ENCODE results near the gene CLCN6.

The CLCN6 gene

GRCh38 chr1:11790101-11790879 is 15.7 kb upstream of the CLCN6 start:
- H3K4me3 ChIP-seq (ENCODE audit: low read depth, low read length): no peak overlapping the region
- no peak for TF ChIP-seq CTCF (IDR thresholded peaks at IDR 0.05; ENCODE audit: borderline replicate concordance, insufficient read depth, low read depth, low read length)

GRCh38 chr1:11790880-11791715 is 14.9 kb upstream of the CLCN6 start:
- no peak overlapping the region for H3K4me3 ChIP-seq (ENCODE audit: low read depth, low read length)
- TF ChIP-seq CTCF (IDR thresholded peaks at IDR 0.05; ENCODE audit: borderline replicate concordance, insufficient read depth, low read depth, low read length): no peak

DNA sequence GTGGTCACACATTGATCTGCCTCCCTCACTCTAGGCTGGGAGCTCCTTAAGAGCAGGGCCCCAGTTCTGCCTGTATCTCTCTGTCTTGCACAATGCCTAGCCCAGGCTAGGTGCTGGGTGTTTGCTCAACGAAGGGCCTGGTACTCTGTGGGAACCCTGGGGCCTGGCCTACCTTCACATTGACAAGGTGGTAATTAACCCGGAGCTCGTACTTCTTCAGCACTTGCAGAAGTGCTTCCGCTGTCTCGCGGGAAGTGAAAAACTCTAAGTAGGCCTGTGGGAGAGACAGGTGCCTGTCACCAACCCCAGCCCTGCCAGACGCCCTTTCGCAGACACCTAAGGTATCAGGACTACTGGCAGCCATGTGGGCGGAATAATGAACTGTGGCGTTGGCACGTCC is 13.9 kb upstream of the CLCN6 start:
- H3K4me3 ChIP-seq (ENCODE audit: low read depth, low read length): no peak overlapping the region
- no peak for TF ChIP-seq CTCF (IDR thresholded peaks at IDR 0.05; ENCODE audit: borderline replicate concordance, insufficient read depth, low read depth, low read length)

- TF ChIP-seq CTCF (IDR thresholded peaks at IDR 0.05; ENCODE audit: borderline replicate concordance, insufficient read depth, low read depth, low read length): no peak
Observed at GRCh38 chr1:11793819-11794218, 12.2 kb upstream of the CLCN6 start.

DNA sequence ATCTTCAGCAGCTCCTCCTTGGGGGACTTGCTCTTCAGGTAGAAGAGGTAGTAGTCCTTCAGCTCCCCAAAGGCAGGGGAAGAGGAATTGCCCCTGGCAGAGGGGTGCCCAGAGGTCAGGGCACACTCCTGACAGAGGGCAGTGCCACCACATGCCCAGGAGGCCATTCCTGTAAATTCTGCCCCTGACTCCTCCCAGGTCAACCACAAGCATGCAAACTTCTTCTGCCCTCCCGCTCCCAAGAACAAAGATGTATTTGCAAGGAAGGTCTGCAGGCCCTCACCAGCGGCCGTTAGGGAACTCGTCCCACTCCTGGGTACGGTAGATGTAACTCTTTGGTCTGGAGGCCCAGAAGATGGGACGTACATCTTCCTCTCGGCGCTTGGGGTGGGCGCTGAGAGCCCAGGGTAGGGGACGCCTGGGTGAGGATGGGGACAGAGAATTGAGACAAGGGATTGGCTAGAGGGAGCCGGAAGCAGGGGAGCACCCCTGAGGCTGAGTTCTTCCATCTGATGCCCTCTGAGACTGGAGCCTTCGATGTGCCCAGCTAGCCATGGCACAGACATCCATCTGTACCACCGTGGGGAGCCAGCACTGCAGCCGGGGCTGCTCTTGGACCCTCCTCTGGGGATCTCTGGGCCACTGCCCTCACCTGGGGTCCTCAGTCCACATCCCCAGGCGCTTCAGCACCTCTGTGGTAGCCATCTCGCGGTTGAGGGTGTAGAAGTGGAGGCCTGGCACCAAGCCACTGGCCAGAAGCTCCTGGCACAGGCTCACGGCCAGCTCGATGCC is 11.3 kb upstream of the CLCN6 start:
- H3K4me3 ChIP-seq (ENCODE audit: low read depth, low read length): no peak overlapping the region
- TF ChIP-seq CTCF (IDR thresholded peaks at IDR 0.05; ENCODE audit: borderline replicate concordance, insufficient read depth, low read depth, low read length): no peak

More at GRCh38 chr1:11793819-11794218, 12.2 kb upstream of the CLCN6 start:
- no peak overlapping the region for H3K4me3 ChIP-seq (ENCODE audit: low read depth, low read length)

GRCh38 chr1:11795238-11795890 is 10.6 kb upstream of the CLCN6 start:
- no peak overlapping the region for H3K4me3 ChIP-seq (ENCODE audit: low read depth, low read length)
- TF ChIP-seq CTCF (IDR thresholded peaks at IDR 0.05; ENCODE audit: borderline replicate concordance, insufficient read depth, low read depth, low read length): no peak

Measured in GM12875 (cell line).